GM06990 (cell line): ENCODE measurements around the gene ZNF280C.

ENCODE experiments used
- DNase-seq: peaks from one replicate; pipeline ENCODE4 v3.0.0-alpha.2; 2011; ENCODE audit not compliant: insufficient read length; ENCODE audit errors: extremely low read depth
- H3K27me3 ChIP-seq: replicated peaks from 2 replicates; pipeline ENCODE4 v1.6.0; 2011; ENCODE audit warnings: low read length; ENCODE audit not compliant: control insufficient read depth, insufficient read depth
- H3K36me3 ChIP-seq: 2 replicates; pipeline ENCODE4 v1.5.1; 2011; ENCODE audit warnings: low read length; ENCODE audit not compliant: control insufficient read depth, insufficient read depth
- H3K4me3 ChIP-seq: replicated peaks from 2 replicates; pipeline ENCODE4 v1.5.1; 2011; ENCODE audit warnings: low read depth, mild to moderate bottlenecking, control low read depth, low read length
- TF ChIP-seq, protein P1 (sequence below): IDR thresholded peaks from 2 replicates; pipeline ENCODE4 v1.5.1; 2011; ENCODE audit warnings: low read length, control low read depth, mild to moderate bottlenecking, inconsistent platforms; ENCODE audit not compliant: insufficient read depth, poor library complexity, severe bottlenecking

The ZNF280C gene

DNA sequence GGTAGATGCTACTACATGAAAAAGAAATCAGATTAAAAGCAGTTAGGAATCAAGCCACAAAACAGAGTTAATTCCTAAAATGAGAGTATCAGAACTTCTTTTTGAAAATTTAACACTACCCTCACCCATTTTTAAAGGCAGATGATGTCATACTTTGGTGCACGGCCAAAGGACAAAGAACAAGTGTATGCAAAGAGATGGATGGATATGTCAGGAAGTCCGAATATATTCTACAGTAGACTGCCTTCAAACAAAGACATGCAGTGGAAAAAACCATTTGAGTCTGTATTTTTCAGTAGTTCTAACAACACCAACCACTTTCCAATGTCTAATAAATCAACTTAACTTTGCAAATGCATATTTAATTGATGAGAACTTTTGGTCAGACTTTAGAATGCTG lies 105.3 kb downstream of the ZNF280C start:
- H3K27me3 ChIP-seq = no peaks in the 10 kb centered on the region
- no peaks in the 10 kb centered on the region for H3K36me3 ChIP-seq
- DNase-seq = no peak
- TF ChIP-seq, protein P1, sequence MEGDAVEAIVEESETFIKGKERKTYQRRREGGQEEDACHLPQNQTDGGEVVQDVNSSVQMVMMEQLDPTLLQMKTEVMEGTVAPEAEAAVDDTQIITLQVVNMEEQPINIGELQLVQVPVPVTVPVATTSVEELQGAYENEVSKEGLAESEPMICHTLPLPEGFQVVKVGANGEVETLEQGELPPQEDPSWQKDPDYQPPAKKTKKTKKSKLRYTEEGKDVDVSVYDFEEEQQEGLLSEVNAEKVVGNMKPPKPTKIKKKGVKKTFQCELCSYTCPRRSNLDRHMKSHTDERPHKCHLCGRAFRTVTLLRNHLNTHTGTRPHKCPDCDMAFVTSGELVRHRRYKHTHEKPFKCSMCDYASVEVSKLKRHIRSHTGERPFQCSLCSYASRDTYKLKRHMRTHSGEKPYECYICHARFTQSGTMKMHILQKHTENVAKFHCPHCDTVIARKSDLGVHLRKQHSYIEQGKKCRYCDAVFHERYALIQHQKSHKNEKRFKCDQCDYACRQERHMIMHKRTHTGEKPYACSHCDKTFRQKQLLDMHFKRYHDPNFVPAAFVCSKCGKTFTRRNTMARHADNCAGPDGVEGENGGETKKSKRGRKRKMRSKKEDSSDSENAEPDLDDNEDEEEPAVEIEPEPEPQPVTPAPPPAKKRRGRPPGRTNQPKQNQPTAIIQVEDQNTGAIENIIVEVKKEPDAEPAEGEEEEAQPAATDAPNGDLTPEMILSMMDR = no peak
- no peak overlapping the region for H3K4me3 ChIP-seq

DNA sequence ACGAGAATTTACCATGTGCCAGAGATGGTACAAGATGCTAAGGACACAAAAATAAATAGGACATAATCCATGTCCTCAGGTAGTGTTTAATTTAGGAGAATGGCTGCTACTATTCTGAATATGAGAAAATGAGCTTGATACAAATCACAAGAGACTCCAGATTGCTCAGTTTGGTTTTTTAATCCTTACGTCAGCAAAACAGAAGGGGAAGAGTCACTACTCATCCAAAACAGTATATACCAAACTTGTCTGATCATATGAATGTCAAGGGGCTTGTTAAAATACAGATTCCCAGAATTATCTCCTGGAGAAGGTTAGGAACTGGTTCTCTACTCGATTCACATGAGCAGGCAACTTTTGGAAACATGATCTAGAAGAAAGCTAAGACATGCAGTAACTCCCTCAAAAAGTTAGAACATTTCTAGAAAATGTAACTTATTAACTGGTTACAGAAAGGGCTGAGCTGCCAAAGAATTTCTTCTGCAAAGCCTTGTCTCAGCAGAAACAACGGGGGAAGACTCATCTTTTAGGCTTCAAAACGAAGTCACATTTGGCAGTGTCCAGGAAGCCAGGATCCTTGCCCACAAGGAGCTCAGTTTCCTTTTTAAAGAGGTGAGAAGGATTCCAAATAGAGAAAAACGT lies 106.5 kb downstream of the ZNF280C start:
- DNase-seq = no peak
- Histone ChIP-seq H3K4me3 (no peak overlapping the region), H3K27me3 (no peaks in the 10 kb centered on the region), H3K36me3 (no peaks in the 10 kb centered on the region)
- TF ChIP-seq, protein P1 = no peak

DNA sequence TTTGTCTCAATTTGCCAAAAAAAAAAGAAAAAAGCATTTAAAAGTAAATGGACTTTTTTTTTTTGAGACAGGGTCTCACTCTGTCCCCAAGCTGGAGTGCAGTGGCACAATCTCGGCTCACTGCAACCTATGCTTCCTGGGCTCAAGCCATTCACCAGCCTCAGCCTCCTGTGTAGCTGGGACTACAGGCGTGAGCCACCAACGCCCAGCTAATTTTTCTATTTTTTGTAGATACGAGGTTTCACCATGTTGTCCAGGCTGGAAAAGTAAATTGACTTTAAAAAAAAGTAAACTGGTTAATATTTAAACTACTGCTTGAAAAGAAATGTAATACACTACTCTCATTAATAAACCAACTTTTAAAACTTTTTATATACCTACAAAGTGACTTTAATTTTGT lies 108.9 kb downstream of the ZNF280C start:
- Histone ChIP-seq H3K4me3 (no peak overlapping the region), H3K27me3 (no peaks in the 10 kb centered on the region), H3K36me3 (no peaks in the 10 kb centered on the region)
- no peak for DNase-seq
- TF ChIP-seq, protein P1 = no peak

DNA sequence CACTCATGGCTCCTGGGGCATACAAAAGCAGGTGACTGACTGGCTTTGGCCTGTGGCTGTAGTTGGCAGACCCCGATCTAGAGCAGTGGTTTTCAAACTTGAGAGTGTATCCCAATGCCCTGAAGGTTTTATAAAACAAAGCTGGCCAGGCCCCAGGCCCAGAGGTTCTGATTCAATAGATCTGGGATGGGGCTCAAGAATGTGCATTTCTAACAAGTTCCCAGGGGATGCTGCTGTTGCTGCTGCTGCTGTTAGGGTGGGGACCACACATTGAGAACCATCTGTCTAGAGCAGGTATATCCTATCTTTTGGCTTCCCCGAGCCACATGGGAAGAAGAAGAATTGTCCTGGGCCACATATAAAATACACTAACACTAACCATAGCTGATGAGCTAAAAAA lies 110.4 kb downstream of the ZNF280C start:
- TF ChIP-seq, protein P1 = no peak
- no peaks in the 10 kb centered on the region for H3K36me3 ChIP-seq
- no peak for DNase-seq
- H3K27me3 ChIP-seq = no peaks in the 10 kb centered on the region
- H3K4me3 ChIP-seq = no peak overlapping the region

DNA sequence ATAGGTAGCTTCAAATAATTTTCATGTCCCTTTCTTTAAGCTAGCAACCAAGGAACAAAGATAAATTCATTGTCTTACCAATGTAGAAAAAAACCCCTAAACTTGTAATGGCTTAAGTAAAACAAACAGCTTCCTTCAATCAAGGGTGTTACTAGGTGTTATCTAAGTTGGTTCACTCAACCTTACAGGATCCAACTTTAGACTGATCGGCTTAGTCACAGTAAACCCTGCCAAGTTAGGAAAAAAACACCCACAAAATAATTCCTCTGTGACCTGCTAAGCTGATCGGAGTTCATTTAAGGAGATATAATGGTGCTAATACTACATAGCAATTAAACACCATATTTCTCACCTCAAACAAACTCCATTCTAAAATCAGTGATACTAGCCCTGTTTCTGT lies 113.1 kb downstream of the ZNF280C start:
- DNase-seq = no peak
- Histone ChIP-seq H3K36me3 (no peaks in the 10 kb centered on the region), H3K27me3 (no peaks in the 10 kb centered on the region), H3K4me3 (no peak overlapping the region)
- TF ChIP-seq, protein P1 = no peak
